ENCODE data around the gene ITPR1.
A peak's percentile ranks its signal among the peaks of the same experiment; 100 is the strongest.

ITPR1 gene

DNA sequence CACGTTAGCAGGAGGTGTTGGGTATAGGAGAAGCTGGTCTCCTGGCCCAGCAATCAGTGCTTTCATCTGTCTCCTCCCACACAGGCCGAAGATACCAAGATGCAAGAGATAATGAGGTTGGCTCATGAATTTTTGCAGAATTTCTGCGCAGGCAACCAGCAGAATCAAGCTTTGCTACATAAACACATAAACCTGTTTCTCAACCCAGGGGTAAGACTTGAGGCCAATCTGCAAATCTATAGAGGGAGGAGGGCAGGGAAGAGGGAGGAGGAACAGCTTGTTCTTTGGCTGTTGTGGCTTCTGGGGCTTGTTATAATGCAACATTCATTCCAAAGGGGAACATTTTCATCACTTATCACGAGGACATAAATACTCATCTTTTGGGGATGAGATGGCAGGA lies 195.3 kb downstream of the ITPR1 start:
- Mint-ChIP-seq H3K27ac (no peak overlapping the region), H3K36me3 (peaks cover 28% of the 10 kb centered on the region), H3K9me3 (peaks cover 3% of the 10 kb centered on the region), H3K27me3 (no peaks in the 10 kb centered on the region), H3K4me1 (peaks cover 6% of the 10 kb centered on the region), H3K4me3 (no peak overlapping the region)
- CTCF ChIA-PET: no interaction called here
- no peak for DNase-seq

DNA sequence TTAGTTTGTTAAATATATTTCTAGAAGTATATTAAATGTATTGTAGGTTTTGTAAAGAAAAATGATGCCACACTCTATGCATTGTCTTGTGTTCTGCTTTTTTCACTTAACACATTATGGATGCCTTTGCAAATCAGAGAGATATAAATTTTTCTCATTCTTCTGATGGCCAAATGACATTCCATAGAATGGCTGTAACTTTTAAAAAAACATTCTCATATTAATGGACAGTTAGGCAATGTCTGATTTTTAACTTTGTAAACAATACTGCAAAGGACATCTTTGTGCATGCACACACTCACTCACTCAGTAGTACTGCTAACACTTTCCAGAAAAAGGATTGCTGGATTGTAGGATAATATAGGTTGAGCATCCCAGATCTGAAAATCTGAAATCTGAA lies 195.9 kb downstream of the ITPR1 start:
- Mint-ChIP-seq H3K27ac (no peak overlapping the region), H3K4me3 (no peak overlapping the region), H3K9me3 (peaks cover 3% of the 10 kb centered on the region), H3K4me1 (peaks cover 1% of the 10 kb centered on the region), H3K36me3 (peaks cover 28% of the 10 kb centered on the region), H3K27me3 (no peaks in the 10 kb centered on the region)
- DNase-seq: no peak
- CTCF ChIA-PET: no interaction called here

DNA sequence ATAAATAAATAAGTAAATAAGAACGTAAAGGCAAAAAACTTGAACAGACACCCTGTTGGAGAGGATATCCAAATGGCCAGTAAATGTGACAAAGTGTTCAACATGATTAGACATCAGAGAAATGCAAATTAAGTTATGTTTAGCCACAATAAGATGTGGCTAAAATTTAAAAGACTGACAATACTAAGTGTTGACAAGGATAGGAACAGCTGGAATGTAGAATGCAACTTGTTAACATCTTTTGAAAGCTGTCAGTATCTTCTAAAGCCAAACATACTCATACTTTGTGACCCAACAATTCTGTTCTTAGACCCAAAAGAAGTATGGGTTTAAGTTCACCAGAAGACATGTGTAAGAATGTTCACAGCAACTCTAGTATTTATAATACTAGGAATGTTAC lies 197.1 kb downstream of the ITPR1 start:
- H3K27me3 Mint-ChIP-seq: no peaks in the 10 kb centered on the region
- DNase-seq: no peak
- H3K9me3 Mint-ChIP-seq: peaks cover 3% of the 10 kb centered on the region
- no peaks in the 10 kb centered on the region for H3K4me1 Mint-ChIP-seq
- peaks cover 27% of the 10 kb centered on the region for H3K36me3 Mint-ChIP-seq
- no peak overlapping the region for H3K4me3 Mint-ChIP-seq
- H3K27ac Mint-ChIP-seq: no peak overlapping the region
- CTCF ChIA-PET: no interaction called here

DNA sequence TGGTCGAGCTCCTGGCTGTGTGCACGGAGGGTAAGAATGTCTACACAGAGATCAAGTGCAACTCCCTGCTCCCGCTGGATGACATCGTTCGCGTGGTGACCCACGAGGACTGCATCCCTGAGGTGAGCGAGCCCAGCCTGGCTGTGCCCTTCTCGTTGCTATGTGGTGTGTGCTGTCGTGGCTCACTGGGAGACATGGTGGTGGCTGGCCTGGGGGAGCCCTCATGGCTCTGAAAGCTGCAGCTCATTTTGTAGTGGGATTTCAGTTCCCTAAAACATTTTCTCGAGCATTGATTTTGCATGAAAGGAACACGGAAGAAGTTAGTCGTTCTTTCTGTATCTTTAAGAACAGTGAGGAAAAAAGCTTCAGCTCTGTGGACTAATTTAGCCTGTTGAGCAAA lies 200.5 kb downstream of the ITPR1 start:
- CTCF ChIA-PET: interaction anchor here (0.7 to 1.4 kb wide), 2 partner anchors 9 to 28 kb away, joined by 3 to 4 read pairs; no protein-coding TSS in a partner anchor
- H3K4me1 Mint-ChIP-seq: no peaks in the 10 kb centered on the region
- H3K36me3 Mint-ChIP-seq: peaks cover 31% of the 10 kb centered on the region
- H3K27ac Mint-ChIP-seq: no peak overlapping the region
- H3K9me3 Mint-ChIP-seq: peaks cover 3% of the 10 kb centered on the region
- DNase-seq: no peak
- H3K4me3 Mint-ChIP-seq: no peak overlapping the region
- H3K27me3 Mint-ChIP-seq: no peaks in the 10 kb centered on the region

DNA sequence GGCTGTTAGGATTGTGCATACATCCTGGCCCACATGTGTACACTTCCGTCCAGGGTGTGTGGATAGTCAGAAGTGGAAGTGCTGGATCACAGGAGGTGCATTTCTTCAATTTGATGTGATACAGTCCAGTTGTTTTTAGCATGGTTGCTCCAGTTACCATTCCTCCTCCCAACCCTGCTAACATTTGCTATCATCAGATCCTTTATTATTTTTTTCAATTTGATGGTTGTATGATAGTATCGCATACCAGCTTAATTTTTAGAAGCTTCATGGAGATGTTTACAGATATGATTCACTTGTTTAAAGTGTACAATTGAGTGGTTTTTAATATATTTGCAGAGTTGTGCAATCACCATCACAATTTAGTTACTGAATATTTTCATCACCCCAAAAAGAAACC lies 202.7 kb downstream of the ITPR1 start:
- H3K36me3 Mint-ChIP-seq: peaks cover 35% of the 10 kb centered on the region
- no peak for DNase-seq
- no peaks in the 10 kb centered on the region for H3K4me1 Mint-ChIP-seq
- no peaks in the 10 kb centered on the region for H3K27me3 Mint-ChIP-seq
- no peak overlapping the region for H3K27ac Mint-ChIP-seq
- H3K9me3 Mint-ChIP-seq: no peaks in the 10 kb centered on the region
- CTCF ChIA-PET: interaction anchor here (0.9 kb wide), 1 partner anchor 11 kb away, joined by 3 read pairs; no protein-coding TSS in a partner anchor
- H3K4me3 Mint-ChIP-seq: no peak overlapping the region

DNA sequence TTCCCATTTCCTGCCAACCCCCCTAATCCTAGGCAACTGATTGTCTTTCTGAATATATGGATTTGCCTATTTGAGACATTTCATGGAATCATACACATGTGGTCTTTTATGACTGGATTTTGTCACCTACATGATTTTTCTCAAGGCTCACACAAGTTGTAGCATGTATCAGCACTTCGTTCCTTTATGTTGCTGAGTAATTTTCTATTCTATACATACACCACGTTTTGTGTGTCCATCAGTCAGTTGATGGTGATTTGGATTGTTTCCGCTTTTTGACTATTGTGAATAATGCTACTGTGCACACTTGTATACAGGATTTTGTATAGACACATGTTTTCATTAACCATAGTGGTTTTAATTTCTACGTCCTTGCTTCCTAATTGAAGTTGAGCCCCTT lies 203.1 kb downstream of the ITPR1 start:
- no peak for DNase-seq
- Mint-ChIP-seq H3K36me3 (peaks cover 32% of the 10 kb centered on the region), H3K27me3 (no peaks in the 10 kb centered on the region), H3K27ac (no peak overlapping the region), H3K9me3 (no peaks in the 10 kb centered on the region), H3K4me1 (no peaks in the 10 kb centered on the region), H3K4me3 (no peak overlapping the region)
- CTCF ChIA-PET: no interaction called here

DNA sequence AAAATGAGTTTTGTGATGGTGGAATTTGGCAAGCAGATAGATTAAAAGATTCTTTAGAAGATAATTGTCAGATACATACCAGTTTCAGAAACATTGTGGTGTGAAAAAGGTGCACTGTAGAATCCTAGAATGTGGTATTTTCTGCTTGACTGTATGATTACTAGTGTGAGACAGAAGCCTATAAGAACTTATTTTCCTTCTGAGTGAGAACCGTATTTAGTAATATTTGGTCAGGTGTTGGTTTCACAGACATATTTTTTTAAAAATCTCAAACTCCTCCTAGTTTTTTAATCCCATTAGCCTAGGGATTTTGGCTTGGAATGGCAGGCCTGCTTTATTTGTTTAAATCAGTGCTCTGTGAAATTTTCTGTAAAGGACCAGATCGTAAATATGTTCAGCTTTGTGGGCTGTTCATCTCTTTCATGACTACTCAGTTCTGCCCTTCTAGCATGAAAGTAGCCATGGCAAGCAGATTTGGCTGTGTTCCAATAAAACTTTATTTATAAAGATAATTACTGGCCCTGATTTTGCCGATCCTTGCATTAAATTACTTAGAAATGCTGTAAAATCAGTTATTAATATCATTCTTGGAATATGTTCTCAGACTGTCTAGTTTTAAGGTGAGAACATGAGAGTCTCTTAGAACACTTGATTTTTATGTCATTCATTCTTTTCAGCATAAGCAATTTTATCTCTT lies 205.1 kb downstream of the ITPR1 start:
- Mint-ChIP-seq H3K27ac (no peak overlapping the region), H3K36me3 (peaks cover 42% of the 10 kb centered on the region), H3K9me3 (no peaks in the 10 kb centered on the region), H3K4me1 (peaks cover 12% of the 10 kb centered on the region), H3K4me3 (no peak overlapping the region), H3K27me3 (no peaks in the 10 kb centered on the region)
- CTCF ChIA-PET: interaction anchor here (1.0 kb wide), 1 partner anchor 382 kb away, joined by 3 read pairs; no protein-coding TSS in a partner anchor
- DNase-seq: no peak

DNA sequence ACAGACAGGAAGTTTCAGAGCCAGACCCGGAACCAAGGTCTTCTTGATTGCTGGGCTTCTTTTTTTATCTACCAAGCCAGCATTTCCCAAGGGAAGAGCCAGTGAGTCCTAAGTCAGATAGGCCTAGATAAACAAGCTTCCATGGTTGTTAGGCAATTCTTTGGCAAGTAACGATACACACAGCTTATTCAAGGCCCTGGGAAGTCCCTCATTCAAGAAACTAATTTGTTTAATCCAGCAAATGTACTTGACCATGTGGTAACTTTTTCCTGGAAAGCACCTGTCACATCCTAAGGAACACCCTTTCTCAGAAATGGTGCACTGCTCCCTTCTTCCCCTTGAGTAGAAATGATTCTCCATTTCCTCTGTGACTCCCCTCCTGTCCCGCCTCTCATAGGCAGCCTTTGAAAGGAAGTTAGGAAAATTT lies 209.9 kb downstream of the ITPR1 start:
- Mint-ChIP-seq H3K36me3 (peaks cover 61% of the 10 kb centered on the region), H3K27ac (peak overlapping the region; percentile 42), H3K4me1 (peaks cover 32% of the 10 kb centered on the region), H3K4me3 (no peak overlapping the region), H3K9me3 (peaks cover 3% of the 10 kb centered on the region), H3K27me3 (no peaks in the 10 kb centered on the region)
- DNase-seq: no peak
- CTCF ChIA-PET: no interaction called here

DNA sequence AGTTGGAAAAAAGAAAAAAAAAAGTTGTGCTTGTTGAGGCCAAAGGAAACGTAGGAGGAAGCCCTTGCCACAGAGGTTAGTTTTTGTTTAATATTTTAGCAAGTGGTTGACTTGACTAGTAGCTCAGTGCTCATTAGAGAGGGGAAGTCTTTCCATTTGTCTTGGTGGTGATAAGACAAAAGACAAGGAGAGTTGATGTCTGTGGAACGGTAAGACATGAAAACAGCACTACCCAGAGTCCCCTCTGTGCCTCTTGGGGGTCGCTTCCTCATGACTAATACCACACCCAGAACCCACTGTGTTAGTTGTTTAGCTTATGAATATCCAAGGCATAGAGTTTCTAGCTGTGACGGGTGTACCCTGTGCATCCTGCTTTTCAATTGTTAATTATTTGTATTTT lies 211.4 kb downstream of the ITPR1 start:
- no peak overlapping the region for H3K4me3 Mint-ChIP-seq
- no peak overlapping the region for H3K27ac Mint-ChIP-seq
- no peak for DNase-seq
- peaks cover 58% of the 10 kb centered on the region for H3K36me3 Mint-ChIP-seq
- CTCF ChIA-PET: interaction anchor here (1.0 kb wide), 1 partner anchor 18 kb away, joined by 3 read pairs; no protein-coding TSS in a partner anchor
- no peaks in the 10 kb centered on the region for H3K27me3 Mint-ChIP-seq
- peaks cover 37% of the 10 kb centered on the region for H3K4me1 Mint-ChIP-seq
- H3K9me3 Mint-ChIP-seq: peaks cover 3% of the 10 kb centered on the region

DNA sequence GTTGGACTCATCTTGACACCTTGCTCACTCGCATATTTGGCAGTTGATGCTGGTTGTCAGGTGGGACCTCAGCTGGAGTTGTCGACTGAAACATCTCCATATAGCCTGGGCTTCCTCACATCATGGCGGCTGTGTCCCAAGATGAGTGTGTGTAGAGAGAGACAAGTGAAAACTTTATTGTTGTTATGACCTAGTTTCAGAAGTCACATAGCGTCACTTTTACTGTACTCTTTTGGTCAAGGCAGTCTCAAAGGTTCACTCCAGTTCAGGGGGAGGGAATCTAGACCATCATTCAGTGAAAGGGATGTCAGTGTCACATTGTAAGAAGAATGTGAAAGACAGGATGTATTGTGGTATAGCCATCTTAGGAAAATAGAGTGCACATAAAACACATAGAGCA lies 214.2 kb downstream of the ITPR1 start:
- CTCF ChIA-PET: interaction anchor here (0.6 to 0.9 kb wide), 2 partner anchors 12 to 268 kb away, joined by 3 read pairs; no protein-coding TSS in a partner anchor
- peaks cover 3% of the 10 kb centered on the region for H3K9me3 Mint-ChIP-seq
- no peak for DNase-seq
- H3K27ac Mint-ChIP-seq: no peak overlapping the region
- no peaks in the 10 kb centered on the region for H3K27me3 Mint-ChIP-seq
- H3K4me3 Mint-ChIP-seq: no peak overlapping the region
- peaks cover 40% of the 10 kb centered on the region for H3K4me1 Mint-ChIP-seq
- H3K36me3 Mint-ChIP-seq: peaks cover 45% of the 10 kb centered on the region

DNA sequence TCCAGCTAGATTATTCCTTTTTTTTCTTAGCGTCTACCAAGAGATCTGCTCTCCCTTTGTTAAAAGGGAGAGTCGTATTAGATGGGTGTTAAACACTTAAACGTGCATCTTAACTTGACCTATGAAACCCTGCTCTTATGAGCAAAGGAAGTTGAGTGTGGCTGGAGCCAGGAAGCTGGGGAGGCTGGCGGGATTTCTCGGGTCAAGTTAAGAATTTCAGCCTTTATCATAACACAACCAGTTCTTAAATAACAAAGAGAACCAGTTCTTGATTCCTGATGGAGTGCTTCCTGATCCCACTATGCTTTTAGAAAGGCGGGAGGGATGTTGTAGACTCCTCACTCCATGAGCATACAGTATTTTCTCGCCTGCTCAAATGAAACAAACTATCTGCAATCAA lies 215.1 kb downstream of the ITPR1 start:
- Mint-ChIP-seq H3K4me1 (peaks cover 31% of the 10 kb centered on the region), H3K4me3 (no peak overlapping the region), H3K27ac (no peak overlapping the region), H3K9me3 (peaks cover 3% of the 10 kb centered on the region), H3K36me3 (peaks cover 41% of the 10 kb centered on the region), H3K27me3 (no peaks in the 10 kb centered on the region)
- CTCF ChIA-PET: no interaction called here
- no peak for DNase-seq

DNA sequence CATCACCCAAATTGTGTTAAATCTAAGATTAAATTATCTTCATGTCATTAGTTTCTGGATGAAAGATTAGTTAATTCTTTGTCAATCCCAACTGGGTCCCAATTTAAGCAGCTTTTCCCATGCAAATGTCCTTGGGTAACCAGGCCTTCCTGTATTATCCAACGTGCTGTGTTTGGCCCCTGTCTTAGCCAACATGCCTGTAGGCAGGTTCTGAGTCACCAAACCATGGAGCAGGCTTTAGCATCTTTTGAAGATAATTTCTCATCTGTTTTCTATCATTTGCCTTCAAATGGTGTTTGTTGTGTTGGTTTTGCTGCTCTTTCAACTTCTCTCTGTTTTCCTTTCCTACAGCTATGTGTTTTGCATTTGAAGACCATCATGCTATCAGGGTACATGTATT lies 216.2 kb downstream of the ITPR1 start:
- no peak overlapping the region for H3K27ac Mint-ChIP-seq
- peaks cover 3% of the 10 kb centered on the region for H3K9me3 Mint-ChIP-seq
- H3K27me3 Mint-ChIP-seq: no peaks in the 10 kb centered on the region
- peaks cover 22% of the 10 kb centered on the region for H3K4me1 Mint-ChIP-seq
- peaks cover 32% of the 10 kb centered on the region for H3K36me3 Mint-ChIP-seq
- no peak for DNase-seq
- H3K4me3 Mint-ChIP-seq: no peak overlapping the region
- CTCF ChIA-PET: interaction anchor here (0.6 to 8.9 kb wide), 7 partner anchors 267 to 416 kb away, joined by 3 to 200 read pairs (median 4); partner anchors contain the start of gene BHLHE40

DNA sequence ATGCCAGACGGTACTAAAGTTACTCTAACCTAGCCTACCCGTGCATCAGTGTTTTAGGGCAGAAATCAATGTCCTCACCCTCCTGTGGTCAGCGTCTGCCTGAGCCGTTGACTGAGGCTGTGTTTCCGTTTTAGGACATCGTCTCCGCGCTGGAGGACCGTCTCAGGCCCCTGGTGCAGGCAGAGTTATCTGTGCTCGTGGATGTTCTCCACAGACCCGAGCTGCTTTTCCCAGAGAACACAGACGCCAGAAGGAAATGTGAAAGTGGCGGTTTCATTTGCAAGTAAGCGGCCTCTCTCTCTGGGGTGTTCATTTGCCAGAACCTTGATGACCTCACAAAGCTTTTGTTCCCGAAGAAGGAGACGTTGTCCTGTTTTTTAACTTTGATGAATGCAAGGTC lies 217.0 kb downstream of the ITPR1 start:
- Mint-ChIP-seq H3K4me1 (peaks cover 18% of the 10 kb centered on the region), H3K36me3 (peaks cover 34% of the 10 kb centered on the region), H3K27ac (no peak overlapping the region), H3K27me3 (no peaks in the 10 kb centered on the region), H3K4me3 (no peak overlapping the region), H3K9me3 (peaks cover 3% of the 10 kb centered on the region)
- CTCF ChIA-PET: interaction anchor here (0.6 to 8.9 kb wide), 11 partner anchors 10 to 346 kb away, joined by 3 to 200 read pairs (median 10); partner anchors contain the start of gene BHLHE40
- no peak for DNase-seq

DNA sequence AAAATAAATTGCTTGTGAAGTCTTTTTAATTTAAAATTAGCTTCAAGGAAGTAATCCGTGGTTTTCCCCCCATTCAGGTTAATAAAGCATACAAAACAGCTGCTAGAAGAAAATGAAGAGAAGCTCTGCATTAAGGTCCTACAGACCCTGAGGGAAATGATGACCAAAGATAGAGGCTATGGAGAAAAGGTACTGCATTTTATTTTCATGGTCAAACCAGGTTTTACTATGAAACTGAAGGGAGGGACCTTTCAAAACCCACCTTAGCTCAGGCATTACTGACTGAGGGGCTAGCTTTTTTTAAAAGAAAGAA lies 218.5 kb downstream of the ITPR1 start:
- Mint-ChIP-seq H3K27me3 (no peaks in the 10 kb centered on the region), H3K36me3 (peaks cover 21% of the 10 kb centered on the region), H3K9me3 (peaks cover 3% of the 10 kb centered on the region), H3K27ac (no peak overlapping the region), H3K4me1 (peaks cover 18% of the 10 kb centered on the region), H3K4me3 (no peak overlapping the region)
- DNase-seq: no peak
- CTCF ChIA-PET: interaction anchor here (0.6 to 8.9 kb wide), 57 partner anchors 9 to 485 kb away, joined by 3 to 200 read pairs (median 4); partner anchors contain the start of genes BHLHE40 and EDEM1

DNA sequence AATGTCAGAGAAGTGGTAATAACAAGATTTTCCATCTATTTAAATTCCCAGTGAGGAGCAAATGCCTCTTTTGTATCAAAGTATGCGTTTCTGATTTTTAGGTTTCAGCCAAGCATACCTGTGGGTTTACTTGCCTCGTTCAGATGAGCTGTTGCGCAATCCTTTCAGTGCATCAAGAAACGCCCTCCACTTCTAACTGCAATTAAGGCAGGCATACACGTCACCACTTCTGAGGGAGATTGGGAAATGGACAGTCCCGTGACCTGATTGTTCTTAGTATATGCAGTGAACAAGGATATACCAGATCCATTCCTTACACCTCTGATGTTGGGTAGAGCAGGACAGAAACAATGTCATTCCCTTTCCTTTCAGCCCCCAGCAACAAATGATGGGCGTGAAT lies 219.0 kb downstream of the ITPR1 start:
- Mint-ChIP-seq H3K9me3 (peaks cover 3% of the 10 kb centered on the region), H3K4me3 (no peak overlapping the region), H3K27me3 (no peaks in the 10 kb centered on the region), H3K36me3 (peaks cover 17% of the 10 kb centered on the region), H3K4me1 (peaks cover 18% of the 10 kb centered on the region), H3K27ac (no peak overlapping the region)
- no peak for DNase-seq
- CTCF ChIA-PET: interaction anchor here (0.7 to 8.9 kb wide), 57 partner anchors 8 to 485 kb away, joined by 3 to 200 read pairs (median 4); partner anchors contain the start of genes BHLHE40 and EDEM1
